ENCODE measurements around the gene HLA-DQB1.

DNA sequence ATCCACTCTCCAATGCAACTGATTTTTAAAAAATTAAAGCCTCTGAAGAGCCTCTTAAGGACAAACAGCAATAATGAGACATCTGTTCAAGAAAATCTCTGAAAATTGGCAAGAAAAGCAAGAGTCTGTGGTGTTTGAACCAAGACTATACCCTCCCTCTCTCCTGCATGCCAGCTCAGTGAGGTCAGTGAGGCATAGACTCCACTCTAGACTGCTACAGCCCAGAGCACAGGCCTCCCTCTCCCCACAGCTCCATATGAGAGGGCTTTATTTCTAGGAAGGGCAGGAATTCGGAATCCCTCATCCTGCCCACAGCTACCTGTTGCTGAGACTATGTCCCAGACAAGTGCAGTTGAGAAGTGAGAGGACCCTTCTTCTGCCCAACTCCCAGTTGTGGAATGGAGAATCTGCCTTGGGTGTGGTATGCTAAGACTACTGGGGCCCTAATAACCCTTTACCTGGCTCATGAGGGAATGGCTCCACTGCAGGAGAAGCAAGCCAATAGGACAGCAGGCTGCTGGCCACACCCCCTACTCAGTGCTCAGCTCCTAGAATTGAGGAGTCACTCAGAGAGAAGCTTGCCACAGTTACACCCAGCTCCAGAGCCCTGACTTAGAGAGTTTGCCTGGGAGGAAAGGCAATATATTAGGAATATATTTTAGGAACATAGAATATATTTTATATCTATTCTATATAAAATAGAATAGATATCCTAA, 51.9 kb downstream of the HLA-DQB1 start:
- TF ChIP-seq, protein P1, sequence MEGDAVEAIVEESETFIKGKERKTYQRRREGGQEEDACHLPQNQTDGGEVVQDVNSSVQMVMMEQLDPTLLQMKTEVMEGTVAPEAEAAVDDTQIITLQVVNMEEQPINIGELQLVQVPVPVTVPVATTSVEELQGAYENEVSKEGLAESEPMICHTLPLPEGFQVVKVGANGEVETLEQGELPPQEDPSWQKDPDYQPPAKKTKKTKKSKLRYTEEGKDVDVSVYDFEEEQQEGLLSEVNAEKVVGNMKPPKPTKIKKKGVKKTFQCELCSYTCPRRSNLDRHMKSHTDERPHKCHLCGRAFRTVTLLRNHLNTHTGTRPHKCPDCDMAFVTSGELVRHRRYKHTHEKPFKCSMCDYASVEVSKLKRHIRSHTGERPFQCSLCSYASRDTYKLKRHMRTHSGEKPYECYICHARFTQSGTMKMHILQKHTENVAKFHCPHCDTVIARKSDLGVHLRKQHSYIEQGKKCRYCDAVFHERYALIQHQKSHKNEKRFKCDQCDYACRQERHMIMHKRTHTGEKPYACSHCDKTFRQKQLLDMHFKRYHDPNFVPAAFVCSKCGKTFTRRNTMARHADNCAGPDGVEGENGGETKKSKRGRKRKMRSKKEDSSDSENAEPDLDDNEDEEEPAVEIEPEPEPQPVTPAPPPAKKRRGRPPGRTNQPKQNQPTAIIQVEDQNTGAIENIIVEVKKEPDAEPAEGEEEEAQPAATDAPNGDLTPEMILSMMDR (conservative IDR thresholded peaks at IDR 0.05): no peak
- no peak for TF ChIP-seq ZFX (IDR thresholded peaks at IDR 0.05)

Measured in C4-2B (cell line).